ENCODE results near the gene RPS6KA1.

GRCh38 chr1:26583646-26584485 lies 54.3 kb downstream of the RPS6KA1 start:
- TF ChIP-seq CTCF (IDR thresholded peaks at IDR 0.05) = no peak
- TF ChIP-seq POLR2A (IDR thresholded peaks at IDR 0.05) = no peak

Measured in testis (tissue), 2 donors.